ENCODE measurements around the gene PYGO2.

- TF ChIP-seq POLR2A (IDR thresholded peaks at IDR 0.05; ENCODE audit: extremely low read depth, insufficient read length) (no peak), CTCF (IDR thresholded peaks at IDR 0.05; ENCODE audit: low read depth, low read length) (no peak), MAX (IDR thresholded peaks at IDR 0.05; ENCODE audit: low read depth, low read length) (no peak)
Measured at GRCh38 chr1:154941333-154942013, 20.1 kb downstream of the PYGO2 start.
